GM23338 (cell line): ENCODE results near the gene DMRT3. TPM values are rescaled to one million over a fixed set of nuclear protein-coding genes. Genes with fewer than 3 reads are reported as not detected.
A peak's percentile ranks its signal among the peaks of the same experiment; 100 is the strongest.

Source experiments
- ATAC-seq: fragments of 200-7000 bp; cut with Tn5 transposase; 3 replicates; pipeline ENCODE4 v1.9.1; 2020
- DNase-seq: peaks from one replicate; pipeline ENCODE4 v3.0.0-alpha.2; 2015; ENCODE audit warnings: low spot score
- H2AFZ ChIP-seq: fragments of 200-600 bp; sonication (generic); 2 replicates; pipeline ENCODE4 v1.8.0; 2016; ENCODE audit warnings: antibody characterized with exemption, mild to moderate bottlenecking, moderate library complexity
- H3F3A ChIP-seq: fragments of 200-600 bp; sonication (generic); replicated peaks from 2 replicates; pipeline ENCODE4 v1.8.0; 2017; ENCODE audit warnings: antibody characterized with exemption, mixed run types, low read depth
- H3K27ac ChIP-seq: fragments of 200-600 bp; sonication (generic); 2 replicates; pipeline ENCODE4 v1.6.1; 2016; ENCODE audit warnings: low read depth
- H3K27me3 ChIP-seq: fragments of 200-600 bp; sonication (generic); 2 replicates; pipeline ENCODE4 v1.8.0; 2016; ENCODE audit warnings: mild to moderate bottlenecking, mixed run types, moderate library complexity; ENCODE audit not compliant: insufficient read depth
- H3K36me3 ChIP-seq: fragments of 200-600 bp; sonication (generic); 2 replicates; pipeline ENCODE4 v1.8.0; 2016; ENCODE audit warnings: mild to moderate bottlenecking; ENCODE audit not compliant: insufficient read depth
- H3K4me1 ChIP-seq: fragments of 200-600 bp; sonication (generic); 2 replicates; pipeline ENCODE4 v1.8.0; 2016; ENCODE audit warnings: mild to moderate bottlenecking, moderate library complexity; ENCODE audit not compliant: insufficient read depth
- H3K4me2 ChIP-seq: fragments of 200-600 bp; sonication (generic); 2 replicates; pipeline ENCODE4 v1.7.1; 2017; ENCODE audit warnings: mixed run types
- H3K4me3 ChIP-seq: fragments of 200-600 bp; sonication (generic); 2 replicates; pipeline ENCODE4 v1.6.1; 2016; ENCODE audit warnings: mixed run types
- H3K79me2 ChIP-seq: fragments of 200-600 bp; sonication (generic); replicated peaks from 2 replicates; pipeline ENCODE4 v1.8.0; 2017; ENCODE audit warnings: mild to moderate bottlenecking; ENCODE audit not compliant: insufficient read depth
- H3K9me2 ChIP-seq: fragments of 200-600 bp; sonication (generic); 2 replicates; pipeline ENCODE4 v1.8.0; 2017; ENCODE audit not compliant: insufficient read depth
- H4K20me1 ChIP-seq: fragments of 200-600 bp; sonication (generic); replicated peaks from 2 replicates; pipeline ENCODE4 v1.8.0; 2017; ENCODE audit warnings: mild to moderate bottlenecking; ENCODE audit not compliant: insufficient read depth
- H3K27ac Mint-ChIP-seq: 2 replicates; pipeline ENCODE4 v1.8.0; 2020; ENCODE audit warnings: inconsistent platforms, mild to moderate bottlenecking, moderate library complexity, mixed read lengths
- H3K27me3 Mint-ChIP-seq: 3 replicates; pipeline ENCODE4 v1.8.0; 2022; ENCODE audit warnings: low read depth, mild to moderate bottlenecking, moderate library complexity, mixed read lengths, inconsistent platforms; ENCODE audit not compliant: insufficient read depth, poor library complexity
- H3K36me3 Mint-ChIP-seq: 3 replicates; pipeline ENCODE4 v1.8.0; 2021; ENCODE audit warnings: low read depth, mild to moderate bottlenecking, inconsistent platforms, moderate library complexity, mixed read lengths
- H3K4me1 Mint-ChIP-seq: 3 replicates; pipeline ENCODE4 v1.8.0; 2020; ENCODE audit warnings: mild to moderate bottlenecking, inconsistent platforms, mixed read lengths
- H3K4me3 Mint-ChIP-seq: 3 replicates; pipeline ENCODE4 v1.8.0; 2021; ENCODE audit warnings: moderate library complexity, mild to moderate bottlenecking, inconsistent platforms, mixed read lengths
- H3K9me3 Mint-ChIP-seq: 3 replicates; pipeline ENCODE4 v1.8.0; 2020; ENCODE audit warnings: moderate library complexity, mild to moderate bottlenecking, inconsistent platforms, mixed read lengths
- EZH2 ChIP-seq: fragments of 200-600 bp; sonication (generic); IDR thresholded peaks from one replicate; pipeline ENCODE4 v1.8.0; 2017; ENCODE audit warnings: antibody characterized with exemption, mild to moderate bottlenecking, low read depth; ENCODE audit not compliant: unreplicated experiment
- EZH2phosphoT487 ChIP-seq: fragments of 200-600 bp; sonication (generic); IDR thresholded peaks from one replicate; pipeline ENCODE4 v1.8.1; 2018; ENCODE audit warnings: antibody characterized with exemption; ENCODE audit not compliant: unreplicated experiment
- JUNB ChIP-seq: IDR thresholded peaks from one replicate; pipeline ENCODE4 v1.6.1; 2016; ENCODE audit warnings: antibody characterized with exemption; ENCODE audit not compliant: unreplicated experiment
- POLR2AphosphoS5 ChIP-seq: IDR thresholded peaks from 2 replicates; pipeline ENCODE4 v1.6.1; 2016; ENCODE audit warnings: antibody characterized with exemption, low read depth
- STAT1 ChIP-seq: IDR thresholded peaks from one replicate; pipeline ENCODE4 v1.6.1; 2016; ENCODE audit warnings: antibody characterized with exemption; ENCODE audit not compliant: unreplicated experiment
- ZNF331 ChIP-seq: fragments of 250-450 bp; sonication (Bioruptor Pico); IDR thresholded peaks from 2 replicates; pipeline ENCODE4 v1.5.0; 2020; ENCODE audit warnings: low read depth, mild to moderate bottlenecking, moderate library complexity
- polyA plus RNA-seq: library from polyadenylated mRNA; unstranded; fragments of >200 nt; fragmentation: Nextera tagmentation; extraction: Ambion mirVana; gene quantifications from 2 replicates; pipeline ENCODE4 v1.2.1, GENCODE V29; 2016
- total RNA-seq: library from RNA; depleted of rRNA; stranded (reverse); fragments of >200 nt; shearing (Covaris generic); gene quantifications from 2 replicates; pipeline ENCODE4 v1.2.3, GENCODE V29; 2014
- TF ChIP-seq, protein P1 (sequence below): IDR thresholded peaks from 2 replicates; pipeline ENCODE4 v1.6.1; 2016; ENCODE audit warnings: antibody characterized with exemption
- TF ChIP-seq, protein P2 (sequence below): fragments of 250-450 bp; sonication (Bioruptor Pico); IDR thresholded peaks from 2 replicates; pipeline ENCODE4 v1.5.0; 2020; ENCODE audit warnings: mild to moderate bottlenecking, moderate library complexity
- TF ChIP-seq, protein P3 (sequence below): IDR thresholded peaks from one replicate; pipeline ENCODE4 v1.6.1; 2018; ENCODE audit warnings: antibody characterized with exemption; ENCODE audit not compliant: unreplicated experiment

DMRT3 gene
- total and polyA plus RNA-seq, 2 experiments from 2014 or later = not detected

DNA sequence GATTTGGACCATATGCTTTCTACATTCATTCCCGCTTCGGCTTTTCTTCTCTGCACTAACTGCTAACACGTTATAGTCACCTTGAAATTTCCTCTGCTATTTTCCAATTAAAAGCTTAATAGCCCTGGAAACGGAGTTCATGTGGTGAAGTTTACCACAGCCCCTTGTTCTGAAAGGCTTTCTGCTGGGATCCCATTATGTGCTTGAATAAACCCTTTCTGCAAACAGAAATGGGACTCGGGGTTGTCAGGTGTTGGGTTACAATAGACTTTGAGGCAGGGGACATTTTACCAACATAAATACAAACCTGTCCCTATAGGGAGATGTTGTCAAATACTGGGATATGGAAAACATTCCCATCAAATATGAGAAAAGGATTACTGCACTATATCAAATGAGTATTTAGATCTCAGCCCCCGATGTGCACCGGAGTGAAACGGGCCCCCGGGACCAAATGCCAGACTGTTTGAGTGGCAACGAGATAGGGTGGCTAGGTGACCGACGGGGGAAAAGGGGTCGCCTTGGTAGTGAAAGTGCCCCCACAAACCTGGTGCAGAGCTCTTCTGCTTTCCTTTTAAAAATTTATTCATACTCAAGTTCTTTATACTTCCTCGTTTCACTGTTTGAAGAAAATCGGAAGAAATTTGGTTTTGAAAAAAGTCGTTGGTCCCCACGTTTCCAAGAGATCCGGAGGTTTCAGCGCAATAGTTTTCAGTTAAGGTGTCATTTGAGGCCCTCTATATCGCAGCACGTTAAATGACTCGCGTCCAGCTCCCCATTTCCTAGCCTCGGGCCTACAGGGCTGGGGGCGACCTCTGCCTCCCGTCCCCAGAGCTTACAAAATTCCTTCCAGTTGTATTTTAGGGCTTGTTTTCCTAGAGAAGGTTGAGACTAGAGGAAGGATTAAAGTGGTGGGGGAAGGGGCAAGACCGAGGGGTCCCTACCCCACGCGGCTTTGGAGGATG is 2.1 kb upstream of the DMRT3 start (continued):
- TF ChIP-seq, protein P1, sequence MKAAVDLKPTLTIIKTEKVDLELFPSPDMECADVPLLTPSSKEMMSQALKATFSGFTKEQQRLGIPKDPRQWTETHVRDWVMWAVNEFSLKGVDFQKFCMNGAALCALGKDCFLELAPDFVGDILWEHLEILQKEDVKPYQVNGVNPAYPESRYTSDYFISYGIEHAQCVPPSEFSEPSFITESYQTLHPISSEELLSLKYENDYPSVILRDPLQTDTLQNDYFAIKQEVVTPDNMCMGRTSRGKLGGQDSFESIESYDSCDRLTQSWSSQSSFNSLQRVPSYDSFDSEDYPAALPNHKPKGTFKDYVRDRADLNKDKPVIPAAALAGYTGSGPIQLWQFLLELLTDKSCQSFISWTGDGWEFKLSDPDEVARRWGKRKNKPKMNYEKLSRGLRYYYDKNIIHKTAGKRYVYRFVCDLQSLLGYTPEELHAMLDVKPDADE = no peak
- TF ChIP-seq EZH2phosphoT487 (peak; percentile 48), EZH2 (peak; percentile 97)
- TF ChIP-seq, protein P2, sequence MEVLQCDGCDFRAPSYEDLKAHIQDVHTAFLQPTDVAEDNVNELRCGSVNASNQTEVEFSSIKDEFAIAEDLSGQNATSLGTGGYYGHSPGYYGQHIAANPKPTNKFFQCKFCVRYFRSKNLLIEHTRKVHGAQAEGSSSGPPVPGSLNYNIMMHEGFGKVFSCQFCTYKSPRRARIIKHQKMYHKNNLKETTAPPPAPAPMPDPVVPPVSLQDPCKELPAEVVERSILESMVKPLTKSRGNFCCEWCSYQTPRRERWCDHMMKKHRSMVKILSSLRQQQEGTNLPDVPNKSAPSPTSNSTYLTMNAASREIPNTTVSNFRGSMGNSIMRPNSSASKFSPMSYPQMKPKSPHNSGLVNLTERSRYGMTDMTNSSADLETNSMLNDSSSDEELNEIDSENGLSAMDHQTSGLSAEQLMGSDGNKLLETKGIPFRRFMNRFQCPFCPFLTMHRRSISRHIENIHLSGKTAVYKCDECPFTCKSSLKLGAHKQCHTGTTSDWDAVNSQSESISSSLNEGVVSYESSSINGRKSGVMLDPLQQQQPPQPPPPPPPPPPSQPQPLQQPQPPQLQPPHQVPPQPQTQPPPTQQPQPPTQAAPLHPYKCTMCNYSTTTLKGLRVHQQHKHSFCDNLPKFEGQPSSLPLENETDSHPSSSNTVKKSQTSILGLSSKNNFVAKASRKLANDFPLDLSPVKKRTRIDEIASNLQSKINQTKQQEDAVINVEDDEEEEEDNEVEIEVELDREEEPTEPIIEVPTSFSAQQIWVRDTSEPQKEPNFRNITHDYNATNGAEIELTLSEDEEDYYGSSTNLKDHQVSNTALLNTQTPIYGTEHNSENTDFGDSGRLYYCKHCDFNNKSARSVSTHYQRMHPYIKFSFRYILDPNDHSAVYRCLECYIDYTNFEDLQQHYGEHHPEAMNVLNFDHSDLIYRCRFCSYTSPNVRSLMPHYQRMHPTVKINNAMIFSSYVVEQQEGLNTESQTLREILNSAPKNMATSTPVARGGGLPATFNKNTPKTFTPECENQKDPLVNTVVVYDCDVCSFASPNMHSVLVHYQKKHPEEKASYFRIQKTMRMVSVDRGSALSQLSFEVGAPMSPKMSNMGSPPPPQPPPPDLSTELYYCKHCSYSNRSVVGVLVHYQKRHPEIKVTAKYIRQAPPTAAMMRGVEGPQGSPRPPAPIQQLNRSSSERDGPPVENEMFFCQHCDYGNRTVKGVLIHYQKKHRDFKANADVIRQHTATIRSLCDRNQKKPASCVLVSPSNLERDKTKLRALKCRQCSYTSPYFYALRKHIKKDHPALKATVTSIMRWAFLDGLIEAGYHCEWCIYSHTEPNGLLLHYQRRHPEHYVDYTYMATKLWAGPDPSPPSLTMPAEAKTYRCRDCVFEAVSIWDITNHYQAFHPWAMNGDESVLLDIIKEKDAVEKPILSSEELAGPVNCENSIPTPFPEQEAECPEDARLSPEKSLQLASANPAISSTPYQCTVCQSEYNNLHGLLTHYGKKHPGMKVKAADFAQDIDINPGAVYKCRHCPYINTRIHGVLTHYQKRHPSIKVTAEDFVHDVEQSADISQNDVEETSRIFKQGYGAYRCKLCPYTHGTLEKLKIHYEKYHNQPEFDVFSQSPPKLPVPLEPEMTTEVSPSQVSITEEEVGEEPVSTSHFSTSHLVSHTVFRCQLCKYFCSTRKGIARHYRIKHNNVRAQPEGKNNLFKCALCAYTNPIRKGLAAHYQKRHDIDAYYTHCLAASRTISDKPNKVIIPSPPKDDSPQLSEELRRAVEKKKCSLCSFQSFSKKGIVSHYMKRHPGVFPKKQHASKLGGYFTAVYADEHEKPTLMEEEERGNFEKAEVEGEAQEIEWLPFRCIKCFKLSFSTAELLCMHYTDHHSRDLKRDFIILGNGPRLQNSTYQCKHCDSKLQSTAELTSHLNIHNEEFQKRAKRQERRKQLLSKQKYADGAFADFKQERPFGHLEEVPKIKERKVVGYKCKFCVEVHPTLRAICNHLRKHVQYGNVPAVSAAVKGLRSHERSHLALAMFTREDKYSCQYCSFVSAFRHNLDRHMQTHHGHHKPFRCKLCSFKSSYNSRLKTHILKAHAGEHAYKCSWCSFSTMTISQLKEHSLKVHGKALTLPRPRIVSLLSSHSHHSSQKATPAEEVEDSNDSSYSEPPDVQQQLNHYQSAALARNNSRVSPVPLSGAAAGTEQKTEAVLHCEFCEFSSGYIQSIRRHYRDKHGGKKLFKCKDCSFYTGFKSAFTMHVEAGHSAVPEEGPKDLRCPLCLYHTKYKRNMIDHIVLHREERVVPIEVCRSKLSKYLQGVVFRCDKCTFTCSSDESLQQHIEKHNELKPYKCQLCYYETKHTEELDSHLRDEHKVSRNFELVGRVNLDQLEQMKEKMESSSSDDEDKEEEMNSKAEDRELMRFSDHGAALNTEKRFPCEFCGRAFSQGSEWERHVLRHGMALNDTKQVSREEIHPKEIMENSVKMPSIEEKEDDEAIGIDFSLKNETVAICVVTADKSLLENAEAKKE (CRISPR knock-in tag) = no peak

DNA sequence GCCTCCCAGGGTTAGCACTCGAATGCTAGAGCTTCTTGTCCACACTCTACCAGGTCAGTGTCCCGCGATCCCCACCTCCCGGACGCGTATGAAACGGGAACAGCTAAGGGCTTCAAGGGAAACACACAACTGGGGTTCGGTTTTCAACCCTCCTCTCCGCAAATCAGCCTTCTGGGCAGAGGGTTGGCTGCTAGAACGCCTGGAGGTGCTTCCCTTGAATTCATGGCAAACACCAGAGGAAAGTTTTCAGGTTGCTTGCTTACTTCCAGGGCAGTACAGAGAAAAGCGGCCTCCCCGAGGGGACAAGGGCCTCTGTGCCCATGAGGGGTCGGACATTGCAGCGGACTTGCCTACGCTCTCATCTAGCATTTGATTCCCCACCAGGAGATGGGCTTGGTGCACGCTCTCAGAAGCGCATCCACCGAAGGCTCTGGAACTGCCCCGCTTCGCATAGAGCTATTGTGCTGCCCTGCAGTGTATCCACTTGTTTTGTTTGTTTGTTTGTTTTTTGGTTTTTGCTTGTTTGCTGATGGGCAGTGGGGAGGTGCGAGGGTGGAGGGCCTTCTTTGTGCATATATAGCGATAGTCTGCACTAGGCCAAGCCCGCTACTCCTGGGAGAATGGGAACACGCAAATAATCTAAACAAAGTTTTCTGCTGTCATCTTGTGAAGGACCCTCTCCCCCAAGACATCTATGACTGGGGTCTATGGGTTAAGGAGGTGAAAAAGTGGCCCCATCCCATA is 1.3 kb upstream of the DMRT3 start:
- H3K9me3 Mint-ChIP-seq = no peaks in the 10 kb centered on the region; the same call in 2 of the 3 replicates
- H2AFZ ChIP-seq = no peak overlapping the region
- H4K20me1 ChIP-seq = peaks cover 40% of the 10 kb centered on the region
- peak overlapping the region; percentile 70 for H3K4me3 ChIP-seq
- H3F3A ChIP-seq = peaks cover 22% of the 10 kb centered on the region
- DNase-seq (peak; percentile 51), ATAC-seq (no peak)
- no peaks in the 10 kb centered on the region for H3K36me3 Mint-ChIP-seq
- no peak overlapping the region for H3K27ac ChIP-seq
- H3K4me2 ChIP-seq = peak overlapping the region; percentile 91
- peaks cover 94% of the 10 kb centered on the region for H3K27me3 Mint-ChIP-seq
- H3K4me1 Mint-ChIP-seq = peaks cover 44% of the 10 kb centered on the region
- peaks cover 39% of the 10 kb centered on the region for H3K4me1 ChIP-seq
- no peaks in the 10 kb centered on the region for H3K36me3 ChIP-seq
- H3K4me3 Mint-ChIP-seq = peak overlapping the region; percentile 67
- no peaks in the 10 kb centered on the region for H3K9me2 ChIP-seq
- H3K79me2 ChIP-seq = no peaks in the 10 kb centered on the region
- H3K27ac Mint-ChIP-seq = no peak overlapping the region
- H3K27me3 ChIP-seq = peaks cover 100% of the 10 kb centered on the region
- TF ChIP-seq POLR2AphosphoS5 (no peak), EZH2 (peak; percentile 90), JUNB (no peak), STAT1 (no peak), ZNF331 (CRISPR knock-in tag) (no peak)
- TF ChIP-seq, protein P3, sequence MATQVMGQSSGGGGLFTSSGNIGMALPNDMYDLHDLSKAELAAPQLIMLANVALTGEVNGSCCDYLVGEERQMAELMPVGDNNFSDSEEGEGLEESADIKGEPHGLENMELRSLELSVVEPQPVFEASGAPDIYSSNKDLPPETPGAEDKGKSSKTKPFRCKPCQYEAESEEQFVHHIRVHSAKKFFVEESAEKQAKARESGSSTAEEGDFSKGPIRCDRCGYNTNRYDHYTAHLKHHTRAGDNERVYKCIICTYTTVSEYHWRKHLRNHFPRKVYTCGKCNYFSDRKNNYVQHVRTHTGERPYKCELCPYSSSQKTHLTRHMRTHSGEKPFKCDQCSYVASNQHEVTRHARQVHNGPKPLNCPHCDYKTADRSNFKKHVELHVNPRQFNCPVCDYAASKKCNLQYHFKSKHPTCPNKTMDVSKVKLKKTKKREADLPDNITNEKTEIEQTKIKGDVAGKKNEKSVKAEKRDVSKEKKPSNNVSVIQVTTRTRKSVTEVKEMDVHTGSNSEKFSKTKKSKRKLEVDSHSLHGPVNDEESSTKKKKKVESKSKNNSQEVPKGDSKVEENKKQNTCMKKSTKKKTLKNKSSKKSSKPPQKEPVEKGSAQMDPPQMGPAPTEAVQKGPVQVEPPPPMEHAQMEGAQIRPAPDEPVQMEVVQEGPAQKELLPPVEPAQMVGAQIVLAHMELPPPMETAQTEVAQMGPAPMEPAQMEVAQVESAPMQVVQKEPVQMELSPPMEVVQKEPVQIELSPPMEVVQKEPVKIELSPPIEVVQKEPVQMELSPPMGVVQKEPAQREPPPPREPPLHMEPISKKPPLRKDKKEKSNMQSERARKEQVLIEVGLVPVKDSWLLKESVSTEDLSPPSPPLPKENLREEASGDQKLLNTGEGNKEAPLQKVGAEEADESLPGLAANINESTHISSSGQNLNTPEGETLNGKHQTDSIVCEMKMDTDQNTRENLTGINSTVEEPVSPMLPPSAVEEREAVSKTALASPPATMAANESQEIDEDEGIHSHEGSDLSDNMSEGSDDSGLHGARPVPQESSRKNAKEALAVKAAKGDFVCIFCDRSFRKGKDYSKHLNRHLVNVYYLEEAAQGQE = no peak
